Measurements from ENCODE around the gene KCNIP3.

DNA sequence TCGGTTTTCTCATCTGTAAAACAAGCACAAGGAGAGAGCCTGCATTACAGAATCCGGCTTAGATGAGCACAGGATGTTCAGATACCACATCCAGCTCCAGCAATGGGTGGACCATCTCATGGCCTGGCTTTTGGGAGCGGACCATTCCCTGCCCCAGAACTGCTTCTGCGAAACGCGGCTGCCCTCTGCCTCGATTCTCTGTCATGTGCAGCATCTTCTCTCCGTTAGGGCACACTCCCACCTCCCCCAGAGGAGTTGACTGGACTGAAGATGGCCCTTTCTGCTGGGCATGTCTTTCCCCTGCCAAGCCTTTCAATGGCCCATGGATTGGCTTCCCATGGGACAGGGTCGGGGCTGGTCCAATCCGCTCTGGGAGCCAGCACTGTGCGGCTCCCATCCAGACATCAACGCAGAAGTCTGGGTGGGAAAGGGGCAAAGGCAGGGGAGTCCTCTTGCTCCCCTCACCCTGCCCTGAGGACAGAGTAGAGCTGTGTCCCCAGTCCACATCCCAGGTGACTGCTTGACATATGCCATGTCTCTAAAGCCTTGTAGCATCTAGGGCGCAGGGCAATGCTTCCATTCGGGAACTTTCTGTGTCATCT, 91.0 kb downstream of the KCNIP3 start:
- TF ChIP-seq, protein P1, sequence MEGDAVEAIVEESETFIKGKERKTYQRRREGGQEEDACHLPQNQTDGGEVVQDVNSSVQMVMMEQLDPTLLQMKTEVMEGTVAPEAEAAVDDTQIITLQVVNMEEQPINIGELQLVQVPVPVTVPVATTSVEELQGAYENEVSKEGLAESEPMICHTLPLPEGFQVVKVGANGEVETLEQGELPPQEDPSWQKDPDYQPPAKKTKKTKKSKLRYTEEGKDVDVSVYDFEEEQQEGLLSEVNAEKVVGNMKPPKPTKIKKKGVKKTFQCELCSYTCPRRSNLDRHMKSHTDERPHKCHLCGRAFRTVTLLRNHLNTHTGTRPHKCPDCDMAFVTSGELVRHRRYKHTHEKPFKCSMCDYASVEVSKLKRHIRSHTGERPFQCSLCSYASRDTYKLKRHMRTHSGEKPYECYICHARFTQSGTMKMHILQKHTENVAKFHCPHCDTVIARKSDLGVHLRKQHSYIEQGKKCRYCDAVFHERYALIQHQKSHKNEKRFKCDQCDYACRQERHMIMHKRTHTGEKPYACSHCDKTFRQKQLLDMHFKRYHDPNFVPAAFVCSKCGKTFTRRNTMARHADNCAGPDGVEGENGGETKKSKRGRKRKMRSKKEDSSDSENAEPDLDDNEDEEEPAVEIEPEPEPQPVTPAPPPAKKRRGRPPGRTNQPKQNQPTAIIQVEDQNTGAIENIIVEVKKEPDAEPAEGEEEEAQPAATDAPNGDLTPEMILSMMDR (IDR thresholded peaks at IDR 0.05) = no peak
- no peak for TF ChIP-seq EZH2 (IDR thresholded peaks at IDR 0.05; ENCODE audit: borderline replicate concordance, insufficient read depth, low read depth, low read length, poor library complexity, severe bottlenecking)

Measured in B cell (primary cell).